ENCODE measurements around the gene MDFIC2. TPM values are rescaled to one million over a fixed set of nuclear protein-coding genes. Genes with fewer than 3 reads are reported as not detected.

MDFIC2 gene
- total and polyA plus RNA-seq, 8 donors = not detected

DNA sequence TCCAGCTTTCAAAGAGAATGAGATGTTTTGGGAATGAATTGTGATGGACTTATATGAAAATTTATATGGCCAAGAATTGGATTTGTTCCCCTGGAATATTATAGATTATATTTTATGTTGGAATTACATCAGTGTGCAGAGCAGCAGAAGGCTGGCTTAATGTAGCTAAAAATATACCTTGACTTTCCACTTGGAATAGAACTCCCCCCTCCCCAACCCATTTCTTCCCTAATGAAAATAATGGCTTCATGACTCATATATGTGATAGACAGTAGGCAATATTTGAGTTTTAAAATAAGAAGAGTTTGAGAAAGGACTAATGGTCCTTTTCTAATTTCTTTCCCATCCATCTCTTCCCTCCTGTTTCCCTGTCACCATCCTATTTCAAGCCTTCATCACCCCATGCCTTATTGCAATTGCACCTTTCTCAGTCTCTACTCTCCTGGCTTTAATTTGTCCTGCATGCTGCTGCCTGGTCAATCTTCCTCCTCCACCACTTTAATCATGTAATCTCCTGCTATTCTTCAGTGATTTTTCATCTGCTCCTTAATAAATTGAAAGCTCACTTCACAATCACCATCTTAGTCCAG lies 122.5 kb downstream of the MDFIC2 start:
- no peaks in the 10 kb centered on the region for H3K27me3 ChIP-seq
- H3K4me1 ChIP-seq = no peaks in the 10 kb centered on the region
- H3K4me3 ChIP-seq = no peak overlapping the region
- H3K36me3 ChIP-seq = no peaks in the 10 kb centered on the region
- TF ChIP-seq POLR2AphosphoS5 (IDR thresholded peaks at IDR 0.05) (no peak), POLR2A (IDR thresholded peaks at IDR 0.05) (no peak), EP300 (IDR thresholded peaks at IDR 0.05) (no peak)
- TF ChIP-seq, protein P1, sequence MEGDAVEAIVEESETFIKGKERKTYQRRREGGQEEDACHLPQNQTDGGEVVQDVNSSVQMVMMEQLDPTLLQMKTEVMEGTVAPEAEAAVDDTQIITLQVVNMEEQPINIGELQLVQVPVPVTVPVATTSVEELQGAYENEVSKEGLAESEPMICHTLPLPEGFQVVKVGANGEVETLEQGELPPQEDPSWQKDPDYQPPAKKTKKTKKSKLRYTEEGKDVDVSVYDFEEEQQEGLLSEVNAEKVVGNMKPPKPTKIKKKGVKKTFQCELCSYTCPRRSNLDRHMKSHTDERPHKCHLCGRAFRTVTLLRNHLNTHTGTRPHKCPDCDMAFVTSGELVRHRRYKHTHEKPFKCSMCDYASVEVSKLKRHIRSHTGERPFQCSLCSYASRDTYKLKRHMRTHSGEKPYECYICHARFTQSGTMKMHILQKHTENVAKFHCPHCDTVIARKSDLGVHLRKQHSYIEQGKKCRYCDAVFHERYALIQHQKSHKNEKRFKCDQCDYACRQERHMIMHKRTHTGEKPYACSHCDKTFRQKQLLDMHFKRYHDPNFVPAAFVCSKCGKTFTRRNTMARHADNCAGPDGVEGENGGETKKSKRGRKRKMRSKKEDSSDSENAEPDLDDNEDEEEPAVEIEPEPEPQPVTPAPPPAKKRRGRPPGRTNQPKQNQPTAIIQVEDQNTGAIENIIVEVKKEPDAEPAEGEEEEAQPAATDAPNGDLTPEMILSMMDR (IDR thresholded peaks at IDR 0.05) = no peak
- H3K27ac ChIP-seq = no peak overlapping the region
- no peaks in the 10 kb centered on the region for H3K9me3 ChIP-seq
- no peak for DNase-seq
- intact Hi-C loops (cut with DNase I; ENCODE audit: low total_unique reads) = no loop called here

DNA sequence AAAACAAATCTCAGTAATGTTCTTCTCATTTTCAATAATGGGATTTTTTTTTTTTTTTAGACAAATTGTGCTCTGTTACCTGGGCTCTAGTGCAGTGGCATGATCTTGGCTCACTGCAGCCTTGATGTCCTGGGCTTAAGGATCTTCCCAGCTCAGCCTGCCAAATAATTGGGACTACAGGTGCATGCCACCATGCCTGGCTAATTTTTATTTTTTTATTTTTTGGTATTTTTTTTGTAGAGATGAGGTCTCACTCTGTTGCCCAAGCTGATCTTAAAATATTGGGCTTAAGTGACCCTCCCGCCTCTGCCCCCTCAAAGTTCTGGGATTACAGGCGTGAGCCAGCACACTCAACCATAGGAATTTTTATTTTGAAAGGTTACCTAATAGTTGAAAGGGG lies 126.2 kb downstream of the MDFIC2 start:
- no peaks in the 10 kb centered on the region for H3K9me3 ChIP-seq
- intact Hi-C loops (cut with DNase I; ENCODE audit: low total_unique reads) = no loop called here
- no peak for DNase-seq
- H3K27ac ChIP-seq = no peak overlapping the region
- TF ChIP-seq POLR2A (IDR thresholded peaks at IDR 0.05) (no peak), POLR2AphosphoS5 (IDR thresholded peaks at IDR 0.05) (no peak), EP300 (IDR thresholded peaks at IDR 0.05) (no peak)
- TF ChIP-seq, protein P1 (IDR thresholded peaks at IDR 0.05) = no peak
- H3K36me3 ChIP-seq = no peaks in the 10 kb centered on the region
- peaks cover 0 to 5% (median 0%) of the 10 kb centered on the region in 4 donors for H3K4me1 ChIP-seq
- WGBS, 5 donors = 94 to 100% (median 96%) methylated on average over 2 of the region's 2 CpGs
- H3K27me3 ChIP-seq = peaks cover 0 to 13% (median 0%) of the 10 kb centered on the region in 3 donors
- no peak overlapping the region for H3K4me3 ChIP-seq

DNA sequence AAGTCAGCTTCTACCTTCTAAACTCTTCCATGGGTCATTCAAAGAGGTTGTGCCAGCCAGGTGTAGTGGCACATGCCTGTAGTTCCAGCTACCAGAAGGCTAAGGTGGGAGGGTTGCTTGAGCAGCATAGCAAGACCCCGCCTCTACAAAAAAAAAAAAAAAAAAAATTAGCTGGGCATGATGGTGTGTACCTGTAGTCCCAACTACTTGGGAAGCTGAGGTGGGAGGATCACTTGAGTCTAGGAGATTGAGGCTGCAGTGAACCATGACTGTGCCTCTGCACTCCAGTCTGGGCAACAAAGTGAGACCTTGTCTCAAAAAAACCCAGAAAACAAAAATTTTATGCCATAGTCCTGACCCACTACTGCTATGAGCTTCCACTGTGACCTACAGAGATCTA lies 126.8 kb downstream of the MDFIC2 start:
- Histone ChIP-seq H3K36me3 (no peaks in the 10 kb centered on the region), H3K4me1 (peaks cover 0 to 5% (median 0%) of the 10 kb centered on the region in 4 donors), H3K4me3 (no peak overlapping the region), H3K9me3 (no peaks in the 10 kb centered on the region), H3K27ac (no peak overlapping the region), H3K27me3 (peaks cover 0 to 13% (median 0%) of the 10 kb centered on the region in 3 donors)
- intact Hi-C loops (cut with DNase I; ENCODE audit: low total_unique reads) = no loop called here
- no peak for DNase-seq
- TF ChIP-seq EP300 (IDR thresholded peaks at IDR 0.05) = no peak
- TF ChIP-seq POLR2A (IDR thresholded peaks at IDR 0.05) = no peak
- TF ChIP-seq, protein P1 (IDR thresholded peaks at IDR 0.05) = no peak
- 90 to 100% (median 93%) methylated on average over 1 of the region's 1 CpG for WGBS, 5 donors

DNA sequence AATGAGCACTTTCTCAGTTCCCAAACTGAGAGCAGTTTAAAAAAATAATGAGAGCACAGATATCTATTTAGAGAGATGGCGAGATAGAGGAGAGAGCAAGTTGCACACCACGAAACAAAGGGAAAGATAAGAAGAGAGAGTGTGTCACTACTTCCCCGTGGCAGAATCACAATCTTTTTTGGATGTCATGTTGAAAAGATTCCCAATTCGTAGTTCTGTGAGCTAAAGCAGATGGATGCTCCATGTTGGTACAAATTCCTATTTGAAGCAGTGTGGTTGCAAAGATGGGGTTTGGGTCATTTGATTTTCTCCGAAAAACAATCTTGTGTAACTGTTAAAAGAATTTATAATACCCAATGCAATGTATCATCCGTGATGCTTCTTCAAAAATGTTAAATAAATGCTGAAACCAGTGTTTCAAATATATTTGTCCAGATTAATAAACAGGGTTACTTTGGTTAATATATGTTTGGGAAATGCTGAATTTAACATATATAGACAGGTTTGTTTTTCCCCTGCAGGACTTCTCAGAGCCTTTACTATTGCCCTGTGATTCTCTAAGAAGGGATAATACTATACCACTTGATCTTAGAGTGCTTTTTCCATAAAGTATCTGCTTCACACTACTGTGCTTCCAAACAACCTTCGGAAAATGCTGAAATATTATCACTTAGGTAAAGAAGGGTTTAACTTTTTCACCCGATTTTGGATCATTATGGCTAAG lies 128.5 kb downstream of the MDFIC2 start:
- intact Hi-C loops (cut with DNase I; ENCODE audit: low total_unique reads) = no loop called here
- WGBS, 5 donors = 80 to 86% (median 83%) methylated on average over 8 of the region's 8 CpGs
- TF ChIP-seq POLR2A (IDR thresholded peaks at IDR 0.05) = no peak
- TF ChIP-seq, protein P1 (IDR thresholded peaks at IDR 0.05) = no peak
- TF ChIP-seq EP300 (IDR thresholded peaks at IDR 0.05) = no peak
- TF ChIP-seq POLR2AphosphoS5 (IDR thresholded peaks at IDR 0.05) = no peak

More for the DNA sequence above, 128.5 kb downstream of the MDFIC2 start:
- Histone ChIP-seq H3K27me3 (peaks cover 0 to 13% (median 0%) of the 10 kb centered on the region in 3 donors), H3K4me1 (peaks cover 0 to 9% (median 3%) of the 10 kb centered on the region in 4 donors), H3K4me3 (no peak overlapping the region), H3K9me3 (no peaks in the 10 kb centered on the region), H3K27ac (no peak overlapping the region), H3K36me3 (no peaks in the 10 kb centered on the region)
- DNase-seq = no peak
